Measurements from ENCODE around the gene SOX18.

DNA sequence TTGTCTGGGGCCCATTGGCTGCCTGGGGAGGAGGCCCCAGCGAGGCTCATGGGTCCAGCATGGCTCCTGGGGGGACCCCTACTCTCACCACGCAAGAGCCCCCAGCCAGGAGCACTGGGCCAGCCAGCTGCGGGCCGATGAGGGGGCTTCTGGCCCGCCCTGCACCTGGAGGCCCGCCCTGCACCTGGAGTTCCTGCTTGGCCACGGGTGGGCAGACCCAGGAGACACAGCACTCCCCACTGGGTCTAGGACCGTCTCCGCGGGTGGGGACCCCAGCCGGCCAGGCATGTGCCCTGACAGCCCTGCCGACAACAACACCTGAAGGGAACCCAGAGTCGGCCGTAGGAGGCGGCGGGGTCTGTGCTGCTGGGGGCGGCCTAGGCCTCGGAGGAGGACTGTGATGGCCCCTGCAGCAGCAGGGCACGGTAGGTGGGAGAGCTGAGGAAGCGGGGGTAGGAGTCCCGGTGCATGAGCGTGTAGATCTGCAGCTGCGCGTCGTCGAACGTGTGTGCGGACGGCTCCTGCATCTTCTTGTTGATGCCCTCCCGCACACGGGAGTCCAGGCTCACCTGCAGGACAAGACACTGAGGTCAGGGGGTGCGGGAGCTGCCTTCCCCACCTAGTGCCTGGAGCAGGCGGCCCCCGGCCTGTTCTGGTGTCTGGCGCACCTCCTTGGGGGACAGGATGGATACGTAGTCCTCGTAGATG, 24.2 kb upstream of the SOX18 start:
- TF ChIP-seq POLR2A (IDR thresholded peaks at IDR 0.05), result no peak
- no peak for TF ChIP-seq CTCF (IDR thresholded peaks at IDR 0.05)

Data from lower leg skin (tissue), 3 donors.